ENCODE measurements around the gene GDAP2.

The GDAP2 gene

GRCh38 chr1:117899801-117900200 lies 29.6 kb downstream of the GDAP2 start:
- Histone ChIP-seq H3K36me3 (ENCODE audit: control insufficient read depth in 1 of 2, insufficient read depth in 2 of 2, low read length in 2 of 2) (peaks cover 52 to 57% of the 10 kb centered on the region in 2 donors), H3K4me3 (ENCODE audit: low read depth in 1 of 2, low read length in 2 of 2) (no peak overlapping the region)

GRCh38 chr1:117897551-117897950 lies 31.9 kb downstream of the GDAP2 start:
- Histone ChIP-seq H3K4me3 (ENCODE audit: low read depth in 1 of 2, low read length in 2 of 2) (no peak overlapping the region), H3K4me1 (ENCODE audit: control insufficient read depth in 1 of 2, insufficient read depth in 2 of 2, low read length in 2 of 2) (no peaks in the 10 kb centered on the region), H3K27ac (ENCODE audit: low read length) (no peak overlapping the region), H3K9me3 (ENCODE audit: control insufficient read depth in 1 of 2, low read length in 2 of 2) (no peaks in the 10 kb centered on the region), H3K36me3 (ENCODE audit: control insufficient read depth in 1 of 2, insufficient read depth in 2 of 2, low read length in 2 of 2) (peaks cover 45 to 52% of the 10 kb centered on the region in 2 donors), H3K27me3 (ENCODE audit: low read depth, low read length) (no peaks in the 10 kb centered on the region)

More at GRCh38 chr1:117899801-117900200, 29.6 kb downstream of the GDAP2 start:
- no peaks in the 10 kb centered on the region for H3K4me1 ChIP-seq (ENCODE audit: control insufficient read depth in 1 of 2, insufficient read depth in 2 of 2, low read length in 2 of 2)
- no peak overlapping the region for H3K27ac ChIP-seq (ENCODE audit: low read length)
- H3K9me3 ChIP-seq (ENCODE audit: control insufficient read depth in 1 of 2, low read length in 2 of 2): no peaks in the 10 kb centered on the region
- no peaks in the 10 kb centered on the region for H3K27me3 ChIP-seq (ENCODE audit: low read depth, low read length)

GRCh38 chr1:117895482-117896114 lies 33.8 kb downstream of the GDAP2 start:
- no peaks in the 10 kb centered on the region for H3K4me1 ChIP-seq (ENCODE audit: control insufficient read depth in 1 of 2, insufficient read depth in 2 of 2, low read length in 2 of 2)
- no peaks in the 10 kb centered on the region for H3K27me3 ChIP-seq (ENCODE audit: low read depth, low read length)
- H3K4me3 ChIP-seq (ENCODE audit: low read depth in 1 of 2, low read length in 2 of 2): no peak overlapping the region
- no peaks in the 10 kb centered on the region for H3K9me3 ChIP-seq (ENCODE audit: control insufficient read depth in 1 of 2, low read length in 2 of 2)
- peaks cover 38 to 47% of the 10 kb centered on the region in 2 donors for H3K36me3 ChIP-seq (ENCODE audit: control insufficient read depth in 1 of 2, insufficient read depth in 2 of 2, low read length in 2 of 2)
- no peak overlapping the region for H3K27ac ChIP-seq (ENCODE audit: low read length)

DNA sequence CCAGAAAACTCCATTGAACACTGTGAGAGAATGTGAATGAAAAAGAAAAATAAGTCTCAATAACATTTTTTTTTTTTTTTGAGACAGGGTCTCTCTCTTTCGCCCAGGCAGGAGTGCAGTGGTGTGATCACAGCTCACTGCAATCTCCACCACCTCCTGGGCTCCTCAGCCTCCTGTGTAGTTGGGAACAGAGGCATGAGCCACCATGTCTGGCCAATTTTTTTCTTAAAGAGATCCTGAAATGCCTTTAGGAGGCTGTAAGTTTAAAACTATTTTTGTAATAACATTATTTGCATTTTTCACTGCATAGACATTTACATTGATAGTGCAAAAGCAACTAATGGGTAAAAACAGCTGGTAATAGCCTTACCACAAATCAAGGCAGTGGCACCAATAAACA lies 35.3 kb downstream of the GDAP2 start:
- Histone ChIP-seq H3K27me3 (ENCODE audit: low read depth, low read length) (no peaks in the 10 kb centered on the region), H3K4me3 (ENCODE audit: low read depth in 1 of 2, low read length in 2 of 2) (no peak overlapping the region), H3K4me1 (ENCODE audit: control insufficient read depth in 1 of 2, insufficient read depth in 2 of 2, low read length in 2 of 2) (no peaks in the 10 kb centered on the region), H3K27ac (ENCODE audit: low read length) (no peak overlapping the region), H3K36me3 (ENCODE audit: control insufficient read depth in 1 of 2, insufficient read depth in 2 of 2, low read length in 2 of 2) (peaks cover 32 to 39% of the 10 kb centered on the region in 2 donors), H3K9me3 (ENCODE audit: control insufficient read depth in 1 of 2, low read length in 2 of 2) (no peaks in the 10 kb centered on the region)

DNA sequence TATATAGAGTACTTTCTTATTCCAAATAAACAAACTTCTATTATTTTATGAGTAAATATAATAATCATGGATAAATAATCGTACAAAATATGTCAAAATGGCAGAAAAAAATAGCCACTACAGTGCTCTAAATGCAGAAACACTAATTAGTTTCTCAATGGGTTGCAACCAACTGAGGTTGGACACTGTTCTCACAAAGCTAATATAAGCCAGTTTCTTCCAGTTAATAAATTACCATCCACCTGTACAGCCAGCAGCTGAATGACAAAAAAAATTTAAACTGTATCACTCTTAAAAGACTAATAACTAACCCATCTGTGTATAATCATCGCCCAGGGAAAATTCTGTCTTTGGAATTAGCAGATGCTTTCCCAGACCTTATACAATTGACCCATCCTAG lies 36.9 kb downstream of the GDAP2 start:
- Histone ChIP-seq H3K9me3 (ENCODE audit: control insufficient read depth in 1 of 2, low read length in 2 of 2) (no peaks in the 10 kb centered on the region), H3K4me3 (ENCODE audit: low read depth in 1 of 2, low read length in 2 of 2) (no peak overlapping the region), H3K36me3 (ENCODE audit: control insufficient read depth in 1 of 2, insufficient read depth in 2 of 2, low read length in 2 of 2) (peaks cover 23 to 32% of the 10 kb centered on the region in 2 donors), H3K27me3 (ENCODE audit: low read depth, low read length) (no peaks in the 10 kb centered on the region), H3K27ac (ENCODE audit: low read length) (no peak overlapping the region), H3K4me1 (ENCODE audit: control insufficient read depth in 1 of 2, insufficient read depth in 2 of 2, low read length in 2 of 2) (no peaks in the 10 kb centered on the region)

DNA sequence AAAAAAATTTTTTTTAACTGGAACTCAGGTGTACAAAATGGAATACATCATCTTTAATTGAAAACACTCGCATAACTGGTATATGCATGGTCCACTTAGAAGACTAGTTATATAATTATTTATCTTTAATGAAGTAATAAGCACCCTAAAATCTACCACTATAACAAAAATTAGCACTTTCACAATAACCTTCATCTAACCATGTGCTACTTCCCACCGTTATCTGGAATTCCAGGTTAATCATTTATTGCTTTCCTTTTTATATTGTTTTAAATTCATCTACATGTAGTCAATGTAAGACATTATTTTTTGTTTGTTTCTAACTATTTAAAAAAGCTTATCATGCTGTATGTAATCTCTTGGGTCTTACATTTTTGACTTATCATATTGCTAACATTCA lies 39.0 kb downstream of the GDAP2 start:
- Histone ChIP-seq H3K27me3 (ENCODE audit: low read depth, low read length) (no peaks in the 10 kb centered on the region), H3K4me3 (ENCODE audit: low read depth in 1 of 2, low read length in 2 of 2) (no peak overlapping the region), H3K36me3 (ENCODE audit: control insufficient read depth in 1 of 2, insufficient read depth in 2 of 2, low read length in 2 of 2) (peaks cover 3 to 19% of the 10 kb centered on the region in 2 donors), H3K4me1 (ENCODE audit: control insufficient read depth in 1 of 2, insufficient read depth in 2 of 2, low read length in 2 of 2) (no peaks in the 10 kb centered on the region), H3K27ac (ENCODE audit: low read length) (no peak overlapping the region), H3K9me3 (ENCODE audit: control insufficient read depth in 1 of 2, low read length in 2 of 2) (no peaks in the 10 kb centered on the region)

DNA sequence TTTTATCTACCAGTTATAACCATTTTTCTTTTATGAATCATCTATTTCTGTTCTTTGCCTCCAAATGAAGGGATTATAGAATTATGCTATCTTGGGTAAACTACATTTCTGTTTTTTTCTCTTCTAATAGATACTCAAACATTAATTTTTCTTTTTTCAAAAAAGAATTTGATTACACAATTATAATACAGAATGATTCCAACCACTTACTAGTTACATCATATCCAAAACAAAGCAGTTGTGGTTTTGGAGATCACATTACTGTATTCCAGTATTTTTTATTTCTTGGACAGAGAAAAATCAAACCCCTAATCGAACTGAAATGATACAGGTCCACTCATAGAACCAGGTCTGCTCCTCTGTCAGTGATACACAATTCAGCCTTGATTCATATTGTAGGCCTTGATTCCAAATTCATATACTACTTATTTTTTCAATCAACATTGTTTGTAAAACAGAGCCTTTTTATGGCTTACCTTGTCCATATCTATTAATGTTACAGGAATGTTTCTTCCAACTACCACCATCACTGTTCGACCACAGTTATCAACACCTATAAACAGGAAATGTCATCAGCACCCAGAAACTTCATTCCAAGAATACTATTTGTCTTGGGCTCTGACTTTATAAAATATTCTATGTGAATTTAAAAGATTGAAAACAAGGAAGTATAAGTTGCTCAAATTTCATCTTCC lies 43.2 kb downstream of the GDAP2 start:
- peaks cover 3 to 25% of the 10 kb centered on the region in 2 donors for H3K36me3 ChIP-seq (ENCODE audit: control insufficient read depth in 1 of 2, insufficient read depth in 2 of 2, low read length in 2 of 2)
- no peaks in the 10 kb centered on the region for H3K4me1 ChIP-seq (ENCODE audit: control insufficient read depth in 1 of 2, insufficient read depth in 2 of 2, low read length in 2 of 2)
- no peaks in the 10 kb centered on the region for H3K9me3 ChIP-seq (ENCODE audit: control insufficient read depth in 1 of 2, low read length in 2 of 2)
- no peak overlapping the region for H3K27ac ChIP-seq (ENCODE audit: low read length)
- H3K27me3 ChIP-seq (ENCODE audit: low read depth, low read length): no peaks in the 10 kb centered on the region
- H3K4me3 ChIP-seq (ENCODE audit: low read depth in 1 of 2, low read length in 2 of 2): no peak overlapping the region

DNA sequence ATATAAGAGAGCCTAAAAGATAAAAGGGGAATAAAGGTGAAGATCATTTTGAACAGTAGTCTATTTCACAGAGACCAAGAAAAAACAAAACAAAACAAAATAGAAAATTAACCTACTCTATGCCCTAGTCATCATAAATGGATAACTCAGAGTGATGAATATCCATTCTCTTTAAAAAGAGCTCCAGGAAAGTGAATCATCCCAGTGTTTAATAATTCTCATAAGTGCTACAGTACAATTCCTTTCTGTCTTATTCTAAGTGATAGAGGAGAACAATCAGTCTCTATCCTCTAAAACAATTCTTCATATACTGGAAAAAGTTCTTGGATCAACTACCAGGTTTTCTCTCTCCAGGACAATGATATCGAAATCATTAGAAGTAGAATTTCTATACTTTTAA lies 45.8 kb downstream of the GDAP2 start:
- Histone ChIP-seq H3K27me3 (ENCODE audit: low read depth, low read length) (no peaks in the 10 kb centered on the region), H3K27ac (ENCODE audit: low read length) (no peak overlapping the region), H3K4me1 (ENCODE audit: control insufficient read depth in 1 of 2, insufficient read depth in 2 of 2, low read length in 2 of 2) (no peaks in the 10 kb centered on the region), H3K36me3 (ENCODE audit: control insufficient read depth in 1 of 2, insufficient read depth in 2 of 2, low read length in 2 of 2) (peaks cover 21 to 48% of the 10 kb centered on the region in 2 donors), H3K4me3 (ENCODE audit: low read depth in 1 of 2, low read length in 2 of 2) (no peak overlapping the region), H3K9me3 (ENCODE audit: control insufficient read depth in 1 of 2, low read length in 2 of 2) (no peaks in the 10 kb centered on the region)

GRCh38 chr1:117879284-117879683 lies 50.1 kb downstream of the GDAP2 start:
- H3K9me3 ChIP-seq (ENCODE audit: control insufficient read depth in 1 of 2, low read length in 2 of 2): no peaks in the 10 kb centered on the region
- no peaks in the 10 kb centered on the region for H3K4me1 ChIP-seq (ENCODE audit: control insufficient read depth in 1 of 2, insufficient read depth in 2 of 2, low read length in 2 of 2)
- H3K27ac ChIP-seq (ENCODE audit: low read length): no peak overlapping the region
- peaks cover 42 to 75% of the 10 kb centered on the region in 2 donors for H3K36me3 ChIP-seq (ENCODE audit: control insufficient read depth in 1 of 2, insufficient read depth in 2 of 2, low read length in 2 of 2)
- no peaks in the 10 kb centered on the region for H3K27me3 ChIP-seq (ENCODE audit: low read depth, low read length)
- H3K4me3 ChIP-seq (ENCODE audit: low read depth in 1 of 2, low read length in 2 of 2): no peak overlapping the region

- Histone ChIP-seq H3K4me3 (ENCODE audit: low read depth in 1 of 2, low read length in 2 of 2) (no peak overlapping the region), H3K36me3 (ENCODE audit: control insufficient read depth in 1 of 2, insufficient read depth in 2 of 2, low read length in 2 of 2) (peaks cover 42 to 81% of the 10 kb centered on the region in 2 donors), H3K4me1 (ENCODE audit: control insufficient read depth in 1 of 2, insufficient read depth in 2 of 2, low read length in 2 of 2) (no peaks in the 10 kb centered on the region), H3K9me3 (ENCODE audit: control insufficient read depth in 1 of 2, low read length in 2 of 2) (no peaks in the 10 kb centered on the region), H3K27me3 (ENCODE audit: low read depth, low read length) (no peaks in the 10 kb centered on the region), H3K27ac (ENCODE audit: low read length) (no peak overlapping the region)
These were observed 51.6 kb downstream of the GDAP2 start for GRCh38 chr1:117877823-117878222.

- no peaks in the 10 kb centered on the region for H3K4me1 ChIP-seq (ENCODE audit: control insufficient read depth in 1 of 2, insufficient read depth in 2 of 2, low read length in 2 of 2)
- H3K36me3 ChIP-seq (ENCODE audit: control insufficient read depth in 1 of 2, insufficient read depth in 2 of 2, low read length in 2 of 2): peaks cover 36 to 66% of the 10 kb centered on the region in 2 donors
- no peak overlapping the region for H3K27ac ChIP-seq (ENCODE audit: low read length)
- H3K27me3 ChIP-seq (ENCODE audit: low read depth, low read length): no peaks in the 10 kb centered on the region
- no peaks in the 10 kb centered on the region for H3K9me3 ChIP-seq (ENCODE audit: control insufficient read depth in 1 of 2, low read length in 2 of 2)
- no peak overlapping the region for H3K4me3 ChIP-seq (ENCODE audit: low read depth in 1 of 2, low read length in 2 of 2)
These were observed 58.4 kb downstream of the GDAP2 start for GRCh38 chr1:117871013-117871412.
